Measurements from ENCODE around the gene MED16. TPM values are rescaled to one million over a fixed set of nuclear protein-coding genes. Genes with fewer than 3 reads are reported as not detected.

Gene MED16
- total and polyA plus RNA-seq, 10 of the 15 experiments (the other 5 are each of a cell fraction or from before 2014, with no cell fraction given): 0.56 to 51.1 (median 13.6) TPM

- Histone ChIP-seq H3K27ac (ENCODE audit: control insufficient read depth, insufficient read depth) (peak overlapping the region; percentile 96), H3K79me2 (ENCODE audit: control insufficient read depth, insufficient read depth, low read length) (peaks cover 48% of the 10 kb centered on the region), H3K4me3 (peak overlapping the region; percentile 99), H3K4me2 (ENCODE audit: control insufficient read depth, insufficient read depth) (no peak overlapping the region; the same call in 1 of the 2 replicates), H3K9me3 (replicated peaks; ENCODE audit: control insufficient read depth, insufficient read depth, low read length) (no peaks in the 10 kb centered on the region), H3K27me3 (replicated peaks in 1 of 2; ENCODE audit: control insufficient read depth in 2 of 2, insufficient read depth in 2 of 2, low read length in 1 of 2) (no peaks in the 10 kb centered on the region), H4K20me1 (ENCODE audit: control insufficient read depth, insufficient read depth) (no peaks in the 10 kb centered on the region), H3K9ac (ENCODE audit: control insufficient read depth, insufficient read depth, low read length) (peak overlapping the region; percentile 97), H3K36me3 (ENCODE audit: control insufficient read depth in 2 of 2, insufficient read depth in 2 of 2, low read length in 1 of 2) (peaks cover 3 to 6% of the 10 kb centered on the region in 2 experiments; a peak in 3 of 4 replicates), H2AFZ (ENCODE audit: control insufficient read depth, low read depth, low read length) (no peak overlapping the region), H3K4me1 (ENCODE audit: control insufficient read depth, insufficient read depth, low read length) (peaks cover 13% of the 10 kb centered on the region)
- intact Hi-C loops (cut with micrococcal nuclease; ENCODE audit: unreplicated experiment) (loop anchor here (10.0 kb wide), 1 partner anchor 319 kb away; the partner anchor contains the start of genes ATP5F1D and MIDN), in situ Hi-C loops (cut with MboI) (no loop called here)
- CTCF ChIA-PET: no interaction called here
- TSS peak; percentile 84 for BruUV-seq (replicated peaks)
- SMC1A ChIA-PET (ENCODE audit: uncharacterized antibody, unreplicated experiment): no interaction called here
- TF ChIP-seq NKRF (conservative IDR thresholded peaks at IDR 0.05) (0 out of 2 replicates have a peak, but pooled peaks have one; percentile 9), CBX3 (IDR thresholded peaks at IDR 0.05; ENCODE audit: borderline replicate concordance, low read depth) (no peak), CHD4 (IDR thresholded peaks at IDR 0.05) (no peak), ZNF217 (IDR thresholded peaks at IDR 0.05) (0 out of 2 replicates have a peak, but pooled peaks have one; percentile 42), GATAD2B (conservative IDR thresholded peaks at IDR 0.05; ENCODE audit: low read depth) (peak; percentile 35; the same call in 1 of the 2 replicates)
- TF ChIP-seq, protein P1, sequence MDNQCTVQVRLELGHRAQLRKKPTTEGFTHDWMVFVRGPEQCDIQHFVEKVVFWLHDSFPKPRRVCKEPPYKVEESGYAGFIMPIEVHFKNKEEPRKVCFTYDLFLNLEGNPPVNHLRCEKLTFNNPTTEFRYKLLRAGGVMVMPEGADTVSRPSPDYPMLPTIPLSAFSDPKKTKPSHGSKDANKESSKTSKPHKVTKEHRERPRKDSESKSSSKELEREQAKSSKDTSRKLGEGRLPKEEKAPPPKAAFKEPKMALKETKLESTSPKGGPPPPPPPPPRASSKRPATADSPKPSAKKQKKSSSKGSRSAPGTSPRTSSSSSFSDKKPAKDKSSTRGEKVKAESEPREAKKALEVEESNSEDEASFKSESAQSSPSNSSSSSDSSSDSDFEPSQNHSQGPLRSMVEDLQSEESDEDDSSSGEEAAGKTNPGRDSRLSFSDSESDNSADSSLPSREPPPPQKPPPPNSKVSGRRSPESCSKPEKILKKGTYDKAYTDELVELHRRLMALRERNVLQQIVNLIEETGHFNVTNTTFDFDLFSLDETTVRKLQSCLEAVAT (IDR thresholded peaks at IDR 0.05): 0 out of 2 replicates have a peak, but pooled peaks have one; percentile 21
- ATAC-seq (no peak), DNase-seq (ENCODE audit: low read depth, low spot score) (no peak), FAIRE-seq (no peak)
- POLR2A ChIA-PET: no interaction called here
- under 1% methylated on average over 21 of the region's 21 CpGs for WGBS (ENCODE audit: insufficient coverage, insufficient replicate concordance, low lambda C conversion rate, missing lambda C conversion rate)
- RAD21 ChIA-PET (ENCODE audit: unreplicated experiment): no interaction called here
These were observed 33.3 kb upstream of the MED16 start for GRCh38 chr19:926323-926588.
